HG02571 (cell line): ENCODE data around the gene BATF3.

Experiments used
- ATAC-seq: cut with Tn5 transposase; IDR thresholded peaks from one replicate; pipeline ENCODE4 v1.9.1; 2021; ENCODE audit warnings: mild to moderate bottlenecking, moderate library complexity; ENCODE audit not compliant: unreplicated experiment

BATF3 gene

GRCh38 chr1:212685429-212685828 is 14.2 kb downstream of the BATF3 start:
- no peak for ATAC-seq

- no peak for ATAC-seq
These were observed 15.0 kb downstream of the BATF3 start for GRCh38 chr1:212684521-212685090.

DNA sequence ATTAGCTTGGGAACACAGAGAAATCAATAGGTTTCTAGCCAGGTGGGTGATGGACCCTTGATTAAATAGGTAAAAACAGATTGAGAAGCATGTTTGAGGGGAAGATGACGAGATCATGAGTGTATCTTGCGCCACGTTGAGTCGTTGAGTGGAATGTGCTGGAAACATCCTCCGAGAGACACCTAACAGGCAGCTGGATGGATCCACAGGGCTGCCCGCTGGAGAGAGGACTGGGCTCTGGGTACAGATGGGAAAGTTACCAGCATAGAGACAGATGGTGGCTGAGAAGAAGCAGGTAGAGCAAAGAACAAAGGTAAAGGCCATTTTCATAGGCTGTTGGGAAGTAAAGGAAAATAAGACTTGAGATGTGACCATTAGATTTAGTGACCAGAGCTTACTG is 15.6 kb downstream of the BATF3 start:
- ATAC-seq = no peak

DNA sequence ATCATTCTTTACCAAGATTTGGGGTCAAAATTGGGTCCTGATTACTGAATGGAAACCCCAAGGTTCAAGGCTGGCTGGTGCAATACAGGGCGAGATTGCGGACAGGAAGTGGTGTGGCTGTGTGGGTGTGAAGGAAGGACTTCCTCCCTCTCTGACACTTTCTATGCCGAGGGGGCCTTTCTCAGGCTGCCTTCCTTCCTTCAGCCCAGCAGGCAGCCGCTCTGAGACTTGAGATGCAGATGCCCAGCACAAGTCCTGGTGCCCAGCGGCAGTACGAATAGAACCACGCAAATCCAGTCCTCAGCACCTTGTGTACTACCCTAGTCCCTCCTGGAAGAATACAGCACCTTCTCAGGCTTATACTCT is 16.3 kb downstream of the BATF3 start:
- ATAC-seq = peak; percentile 60

- no peak for ATAC-seq
These were observed 18.8 kb downstream of the BATF3 start for GRCh38 chr1:212680680-212681389.

DNA sequence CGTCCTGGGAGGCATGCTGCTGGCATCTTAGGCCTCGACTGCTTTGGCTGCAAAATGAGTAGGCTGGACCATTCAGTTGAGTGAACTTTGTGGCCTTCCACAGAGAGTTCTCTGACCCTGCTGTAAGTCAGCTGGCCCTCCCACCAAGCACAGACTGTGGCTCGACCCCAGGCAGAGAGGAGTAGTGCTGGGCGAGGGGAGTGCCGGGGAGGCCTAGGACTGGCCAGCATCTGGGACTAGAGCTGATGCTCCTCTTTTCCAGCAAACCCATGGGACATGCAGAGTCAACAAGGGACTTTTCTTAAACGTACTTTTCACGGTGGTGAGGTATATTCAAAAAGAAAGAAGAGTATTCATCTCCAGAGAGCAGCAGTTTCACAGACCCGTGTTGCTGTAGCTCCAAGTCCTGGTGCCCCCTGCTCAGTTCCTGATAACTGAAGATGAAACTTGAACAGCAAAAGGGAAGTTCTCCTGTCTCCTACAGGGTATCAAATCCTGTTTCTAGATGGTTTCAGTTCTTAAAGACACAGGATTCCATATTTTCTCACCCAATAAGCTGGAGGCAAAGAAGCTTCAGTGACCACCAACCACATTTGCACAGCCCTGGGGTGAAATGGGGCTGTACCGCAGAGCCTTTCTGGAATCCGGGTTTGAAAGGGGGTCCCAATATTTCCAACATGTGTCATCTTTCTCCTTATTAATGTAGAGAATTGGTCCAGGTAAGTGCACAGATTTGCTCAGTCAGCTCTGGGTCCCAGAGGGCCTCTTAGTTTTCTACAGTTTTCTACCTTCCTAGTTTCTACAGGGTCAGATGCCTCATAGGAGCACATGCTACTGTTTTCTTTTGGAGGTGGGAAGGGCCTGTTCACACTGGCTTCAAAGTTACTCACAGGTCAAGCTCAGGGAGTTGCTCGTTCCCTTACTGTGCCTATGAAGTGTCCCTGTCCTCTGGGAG is 20.9 kb downstream of the BATF3 start:
- peak; percentile 52 for ATAC-seq

- no peak for ATAC-seq
These were observed 22.1 kb downstream of the BATF3 start for GRCh38 chr1:212677573-212677972.

DNA sequence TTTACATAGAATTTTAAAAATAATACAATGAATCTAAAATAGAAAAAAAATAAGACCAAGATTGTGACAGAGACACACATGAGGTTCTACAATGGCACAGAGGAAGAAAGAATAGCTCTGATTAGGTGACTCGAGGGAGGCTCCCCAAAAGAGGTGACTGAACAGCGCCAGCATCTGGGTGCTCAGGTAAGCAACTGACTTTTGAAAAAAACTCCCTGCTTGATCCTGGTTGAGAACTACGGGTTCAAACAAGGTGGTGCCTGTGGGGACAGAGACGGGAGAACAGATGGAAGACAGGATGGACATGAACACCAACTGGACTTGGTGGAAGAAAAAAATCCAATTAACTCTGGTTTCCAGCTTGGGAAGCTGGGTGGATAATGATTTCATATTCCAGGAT is 22.5 kb downstream of the BATF3 start:
- no peak for ATAC-seq

DNA sequence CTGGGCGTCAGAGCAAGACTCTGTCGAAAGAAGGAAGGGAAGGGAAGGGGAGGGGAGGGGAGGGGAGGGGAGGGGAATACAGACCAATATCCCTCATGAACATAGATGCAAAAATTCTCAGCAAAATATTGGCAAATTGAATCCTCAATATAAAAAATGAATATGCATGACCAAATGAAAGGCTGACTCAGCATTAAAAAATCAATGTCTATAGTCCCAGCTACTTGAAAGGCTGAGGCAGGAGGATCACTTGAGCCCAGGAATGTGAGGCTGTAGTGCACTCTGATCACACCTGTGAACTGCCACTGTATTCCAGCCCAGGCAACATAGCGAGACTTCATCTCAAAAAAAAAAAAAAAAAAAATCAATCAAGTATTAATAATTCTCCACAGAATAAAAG is 24.0 kb downstream of the BATF3 start:
- no peak for ATAC-seq

- no peak for ATAC-seq
These were observed 24.8 kb downstream of the BATF3 start for GRCh38 chr1:212674872-212675271.

DNA sequence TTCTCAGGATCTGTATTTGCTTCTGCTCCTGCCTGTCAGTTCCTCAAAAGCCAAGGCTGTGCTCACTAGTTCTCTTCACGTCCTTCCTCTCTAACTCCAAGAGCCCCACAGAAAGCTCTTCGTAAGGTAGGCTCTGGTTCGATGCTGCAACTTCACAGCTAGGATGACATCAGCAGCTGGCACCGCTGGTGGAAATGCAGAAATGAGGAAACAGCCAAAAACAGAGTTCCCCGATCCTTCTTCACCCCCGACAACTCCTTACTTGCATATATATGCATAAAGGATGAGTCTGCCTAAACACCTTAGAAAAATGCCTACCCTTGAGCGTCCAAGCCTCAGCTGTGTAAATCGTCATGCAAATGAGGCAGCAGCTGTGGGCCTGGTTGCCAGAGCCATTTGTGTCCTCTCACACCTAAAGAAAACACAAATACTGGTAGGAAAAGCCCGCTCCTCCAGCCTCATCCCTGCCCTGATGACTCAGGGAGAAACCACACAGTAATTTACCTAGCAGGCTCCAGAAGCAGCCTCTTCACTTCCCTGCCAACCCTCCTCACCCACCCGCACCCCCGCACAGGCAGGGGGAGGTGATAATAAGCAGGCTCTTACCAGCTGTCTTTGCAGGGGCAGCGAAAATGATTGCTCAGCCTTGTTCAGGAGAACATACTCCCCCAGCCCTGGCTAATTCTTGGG is 28.2 kb downstream of the BATF3 start:
- peak; percentile 71 for ATAC-seq

GRCh38 chr1:212670882-212671281 is 28.8 kb downstream of the BATF3 start:
- no peak for ATAC-seq

DNA sequence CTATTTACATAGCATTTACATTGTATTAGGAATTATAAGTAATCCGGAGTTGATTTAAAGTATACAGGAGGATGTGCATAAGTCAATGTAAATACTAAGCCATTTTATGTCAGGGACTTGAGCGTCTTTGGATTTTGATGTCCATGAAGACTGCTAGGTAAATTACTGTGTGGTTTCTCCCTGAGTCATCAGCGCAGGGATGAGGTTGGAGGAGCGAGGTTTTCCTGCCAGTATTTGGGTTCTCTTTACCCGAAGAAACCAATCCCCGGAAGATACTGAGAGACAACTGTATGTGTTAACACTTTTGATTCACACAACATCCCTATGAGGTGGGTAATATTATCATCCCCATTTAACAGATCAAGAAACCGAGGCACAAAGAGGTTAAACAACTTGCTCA is 29.3 kb downstream of the BATF3 start:
- no peak for ATAC-seq

GRCh38 chr1:212669600-212669999 is 30.0 kb downstream of the BATF3 start:
- no peak for ATAC-seq

GRCh38 chr1:212669102-212669501 is 30.5 kb downstream of the BATF3 start:
- no peak for ATAC-seq

GRCh38 chr1:212668477-212668876 is 31.2 kb downstream of the BATF3 start:
- no peak for ATAC-seq

- no peak for ATAC-seq
These were observed 32.2 kb downstream of the BATF3 start for GRCh38 chr1:212667223-212668139.

GRCh38 chr1:212666116-212666775 is 33.4 kb downstream of the BATF3 start:
- no peak for ATAC-seq

DNA sequence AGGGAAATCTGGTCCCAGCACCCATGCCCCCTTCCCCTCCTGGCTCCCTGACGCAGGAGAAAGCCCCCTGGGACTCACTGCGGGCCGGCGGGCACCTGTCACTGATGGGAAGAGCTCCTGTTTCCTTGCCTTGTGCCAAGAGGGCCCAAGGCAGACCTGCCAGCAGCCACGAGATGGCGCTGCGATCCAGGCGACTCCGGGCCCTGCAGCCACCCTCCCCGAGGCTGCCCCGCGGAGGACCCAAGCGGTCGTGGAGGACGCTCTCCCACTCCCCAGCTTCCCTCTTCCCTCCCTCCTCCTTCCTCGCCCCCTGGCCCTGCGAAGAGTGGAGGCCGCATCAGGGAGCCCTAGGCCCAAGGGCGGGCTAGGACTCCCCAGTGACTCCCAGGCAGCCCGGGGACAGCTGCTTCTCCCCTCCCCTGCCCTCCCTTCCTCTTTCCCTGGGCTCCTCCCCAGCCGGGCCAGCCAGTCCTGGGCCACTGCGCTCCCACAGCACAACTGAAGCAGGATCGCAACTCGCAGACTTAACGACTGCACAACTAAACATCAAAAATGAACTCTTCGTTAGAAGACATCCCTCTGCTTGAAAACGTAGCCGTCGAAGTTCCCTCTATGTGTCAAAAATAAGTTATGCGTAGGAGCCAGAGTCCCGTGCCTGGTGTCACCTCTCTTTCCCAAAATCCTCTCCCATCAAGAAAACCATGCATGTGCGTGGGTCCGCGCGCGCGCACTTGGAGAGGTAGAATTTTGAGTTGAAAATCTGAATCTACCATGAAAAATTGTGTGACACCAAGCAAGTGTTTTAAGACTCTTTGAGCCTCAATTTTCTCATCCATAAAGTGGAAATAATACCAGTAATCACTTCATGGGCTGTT is 34.2 kb downstream of the BATF3 start:
- peak; percentile 96 for ATAC-seq
